Activated naive CD8-positive, alpha-beta T cell treated with anti-CD3 and anti-CD28 coated beads for 36 hours (primary cell): ENCODE results near the gene AXIN1. TPM values are rescaled to one million over a fixed set of nuclear protein-coding genes. Genes with fewer than 3 reads are reported as not detected.
A peak's percentile ranks its signal among the peaks of the same experiment; 100 is the strongest.

Source experiments
- DNase-seq: peaks from one replicate; pipeline ENCODE4 v3.0.0; 2021
- H3K27ac Mint-ChIP-seq: one replicate; pipeline ENCODE4 v1.8.0; 2022; ENCODE audit warnings: mild to moderate bottlenecking, moderate library complexity, mixed read lengths
- H3K27me3 Mint-ChIP-seq: one replicate; pipeline ENCODE4 v1.8.0; 2022; ENCODE audit warnings: mild to moderate bottlenecking, mixed read lengths
- H3K36me3 Mint-ChIP-seq: one replicate; pipeline ENCODE4 v1.8.0; 2021; ENCODE audit warnings: mild to moderate bottlenecking, mixed read lengths
- H3K4me1 Mint-ChIP-seq: one replicate; pipeline ENCODE4 v1.8.0; 2021; ENCODE audit warnings: mixed read lengths
- H3K4me3 Mint-ChIP-seq: one replicate; pipeline ENCODE4 v1.8.0; 2022; ENCODE audit warnings: mild to moderate bottlenecking, moderate library complexity, mixed read lengths
- H3K9me3 Mint-ChIP-seq: one replicate; pipeline ENCODE4 v1.8.0; 2022; ENCODE audit warnings: mixed read lengths
- total RNA-seq, 2 experiments: library from RNA; stranded (reverse); gene quantifications; one replicate each; pipeline ENCODE4 v1.2.3, GENCODE V29; 2021

Gene AXIN1
- total RNA-seq, 2 experiments from 2014 or later: 23.9 to 24.6 TPM

DNA sequence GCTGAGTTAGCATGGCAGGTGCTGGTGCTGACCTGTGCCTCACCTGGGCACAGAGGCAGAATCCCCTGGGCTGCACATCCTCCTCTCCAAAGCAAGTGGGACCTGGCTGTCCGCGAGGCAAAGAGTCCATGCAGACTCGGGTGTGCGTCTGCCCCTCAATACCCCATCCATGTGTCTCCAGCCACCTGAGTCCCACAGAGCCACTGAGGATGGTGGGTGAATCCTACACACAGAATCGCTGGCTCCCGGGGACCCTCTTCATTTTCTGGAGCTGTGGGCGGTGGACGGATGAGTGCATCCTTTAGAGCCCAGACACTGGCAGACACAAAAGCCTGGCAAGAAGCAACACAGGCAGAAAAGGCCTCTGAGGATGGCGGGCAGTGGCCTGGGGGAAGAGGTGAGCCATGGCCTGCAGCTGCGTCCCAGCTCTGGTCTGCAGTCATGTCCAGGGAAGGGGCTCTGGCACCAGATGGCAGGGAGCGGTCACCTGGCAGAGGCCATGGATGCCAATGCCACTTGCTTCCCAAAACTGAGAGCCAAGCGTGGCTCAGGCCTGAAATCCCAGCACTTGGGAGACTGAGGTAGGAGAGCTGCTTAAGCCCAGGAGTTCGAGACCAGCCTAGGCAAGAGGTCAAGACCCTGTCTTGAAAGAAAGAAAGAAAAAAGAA lies 29.9 kb downstream of the AXIN1 start:
- no peaks in the 10 kb centered on the region for H3K9me3 Mint-ChIP-seq
- H3K27ac Mint-ChIP-seq: no peak overlapping the region
- no peak overlapping the region for H3K4me3 Mint-ChIP-seq
- peaks cover 14% of the 10 kb centered on the region for H3K36me3 Mint-ChIP-seq
- H3K27me3 Mint-ChIP-seq: no peaks in the 10 kb centered on the region
- DNase-seq: no peak
- H3K4me1 Mint-ChIP-seq: peaks cover 51% of the 10 kb centered on the region

DNA sequence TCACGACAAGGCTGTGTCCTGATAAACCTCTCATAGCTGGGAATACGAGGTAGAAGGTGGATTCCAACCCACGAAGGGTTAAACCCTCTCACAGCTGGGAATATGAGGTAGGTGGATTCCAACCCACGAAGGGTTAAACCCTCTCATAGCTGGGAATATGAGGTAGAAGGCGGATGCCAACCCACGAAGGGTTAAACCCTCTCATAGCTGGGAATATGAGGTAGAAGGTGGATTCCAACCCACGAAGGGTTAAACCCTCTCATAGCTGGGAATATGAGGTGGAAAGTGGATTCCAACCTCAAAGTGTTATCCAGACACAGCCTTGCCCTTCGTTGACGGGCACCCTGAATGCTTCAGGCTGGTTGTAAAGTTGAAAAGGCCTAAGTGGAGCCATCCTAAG lies 31.0 kb downstream of the AXIN1 start:
- Mint-ChIP-seq H3K4me3 (no peak overlapping the region), H3K4me1 (peaks cover 44% of the 10 kb centered on the region), H3K9me3 (no peaks in the 10 kb centered on the region), H3K36me3 (peaks cover 14% of the 10 kb centered on the region), H3K27ac (no peak overlapping the region), H3K27me3 (no peaks in the 10 kb centered on the region)
- no peak for DNase-seq

DNA sequence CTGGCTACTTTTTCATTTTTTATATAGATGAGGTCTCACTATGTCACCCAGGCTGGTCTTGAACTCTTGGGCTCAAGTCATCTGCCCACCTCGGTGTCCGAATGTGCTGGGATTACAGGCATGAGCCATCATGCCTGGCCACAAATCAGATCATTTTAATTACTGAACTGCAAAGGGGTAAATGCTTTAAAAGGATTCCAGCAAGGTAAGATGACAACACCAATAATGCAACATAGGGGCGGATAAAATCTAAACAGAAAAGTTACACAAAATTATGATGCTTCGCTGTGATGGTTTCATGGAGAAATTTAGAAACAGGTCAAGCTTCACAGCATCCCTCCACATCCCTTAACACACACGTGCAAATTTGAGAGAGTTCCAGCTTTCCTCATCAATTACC lies 32.3 kb downstream of the AXIN1 start:
- peak overlapping the region; percentile 32 for H3K27ac Mint-ChIP-seq

GRCh38 chr16:318628-319027 lies 33.9 kb downstream of the AXIN1 start:
- DNase-seq: no peak
- Mint-ChIP-seq H3K27ac (no peak overlapping the region), H3K36me3 (peaks cover 6% of the 10 kb centered on the region), H3K27me3 (no peaks in the 10 kb centered on the region), H3K4me3 (no peak overlapping the region), H3K9me3 (no peaks in the 10 kb centered on the region), H3K4me1 (peaks cover 29% of the 10 kb centered on the region)

More for the DNA sequence above, 32.3 kb downstream of the AXIN1 start:
- H3K4me3 Mint-ChIP-seq: no peak overlapping the region
- peaks cover 41% of the 10 kb centered on the region for H3K4me1 Mint-ChIP-seq
- no peaks in the 10 kb centered on the region for H3K27me3 Mint-ChIP-seq
- DNase-seq: no peak
- H3K36me3 Mint-ChIP-seq: peaks cover 8% of the 10 kb centered on the region
- H3K9me3 Mint-ChIP-seq: no peaks in the 10 kb centered on the region

DNA sequence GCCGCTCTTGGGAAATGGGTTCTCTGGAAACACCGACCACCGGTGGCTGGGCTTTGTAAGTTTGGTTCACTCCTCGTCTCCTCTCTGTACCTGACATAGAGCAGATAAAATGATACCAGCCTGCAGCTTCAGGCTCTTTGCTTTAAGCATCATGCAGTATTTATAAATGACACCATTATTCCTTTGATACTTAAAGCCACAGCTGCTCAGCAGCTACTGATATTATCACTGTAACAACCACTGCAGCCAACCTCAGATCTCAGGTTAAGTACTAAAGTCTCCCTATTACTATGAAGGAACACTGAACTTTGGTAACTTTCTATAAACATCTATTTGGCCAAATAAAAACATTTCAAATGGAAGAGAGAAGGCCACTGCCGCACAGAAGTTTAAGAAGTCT lies 34.9 kb downstream of the AXIN1 start:
- peaks cover 6% of the 10 kb centered on the region for H3K36me3 Mint-ChIP-seq
- H3K4me3 Mint-ChIP-seq: no peak overlapping the region

GRCh38 chr16:316741-317464 lies 35.6 kb downstream of the AXIN1 start:
- no peaks in the 10 kb centered on the region for H3K27me3 Mint-ChIP-seq
- DNase-seq: no peak
- H3K36me3 Mint-ChIP-seq: peaks cover 6% of the 10 kb centered on the region
- no peaks in the 10 kb centered on the region for H3K9me3 Mint-ChIP-seq
- H3K4me3 Mint-ChIP-seq: no peak overlapping the region
- H3K4me1 Mint-ChIP-seq: peaks cover 27% of the 10 kb centered on the region
- H3K27ac Mint-ChIP-seq: no peak overlapping the region

More for the DNA sequence above, 34.9 kb downstream of the AXIN1 start:
- Mint-ChIP-seq H3K27me3 (no peaks in the 10 kb centered on the region), H3K27ac (no peak overlapping the region), H3K9me3 (no peaks in the 10 kb centered on the region), H3K4me1 (peaks cover 29% of the 10 kb centered on the region)
- no peak for DNase-seq

GRCh38 chr16:314795-315299 lies 37.7 kb downstream of the AXIN1 start:
- Mint-ChIP-seq H3K9me3 (no peaks in the 10 kb centered on the region), H3K4me1 (peaks cover 17% of the 10 kb centered on the region), H3K36me3 (peaks cover 6% of the 10 kb centered on the region), H3K4me3 (no peak overlapping the region), H3K27me3 (no peaks in the 10 kb centered on the region), H3K27ac (no peak overlapping the region)
- no peak for DNase-seq

GRCh38 chr16:314351-314750 lies 38.2 kb downstream of the AXIN1 start:
- Mint-ChIP-seq H3K9me3 (no peaks in the 10 kb centered on the region), H3K27ac (no peak overlapping the region), H3K36me3 (peaks cover 7% of the 10 kb centered on the region), H3K4me1 (peaks cover 17% of the 10 kb centered on the region), H3K27me3 (no peaks in the 10 kb centered on the region), H3K4me3 (no peak overlapping the region)
- no peak for DNase-seq

- no peak for DNase-seq
- Mint-ChIP-seq H3K36me3 (peaks cover 2% of the 10 kb centered on the region), H3K9me3 (no peaks in the 10 kb centered on the region), H3K27ac (no peak overlapping the region), H3K4me3 (no peak overlapping the region), H3K4me1 (peaks cover 13% of the 10 kb centered on the region), H3K27me3 (no peaks in the 10 kb centered on the region)
Measured at GRCh38 chr16:311725-312124, 40.8 kb downstream of the AXIN1 start.

GRCh38 chr16:309476-309875 lies 43.0 kb downstream of the AXIN1 start:
- Mint-ChIP-seq H3K27ac (no peak overlapping the region), H3K36me3 (peaks cover 4% of the 10 kb centered on the region), H3K4me1 (peaks cover 6% of the 10 kb centered on the region), H3K27me3 (no peaks in the 10 kb centered on the region), H3K9me3 (no peaks in the 10 kb centered on the region), H3K4me3 (no peak overlapping the region)
- DNase-seq: no peak

DNA sequence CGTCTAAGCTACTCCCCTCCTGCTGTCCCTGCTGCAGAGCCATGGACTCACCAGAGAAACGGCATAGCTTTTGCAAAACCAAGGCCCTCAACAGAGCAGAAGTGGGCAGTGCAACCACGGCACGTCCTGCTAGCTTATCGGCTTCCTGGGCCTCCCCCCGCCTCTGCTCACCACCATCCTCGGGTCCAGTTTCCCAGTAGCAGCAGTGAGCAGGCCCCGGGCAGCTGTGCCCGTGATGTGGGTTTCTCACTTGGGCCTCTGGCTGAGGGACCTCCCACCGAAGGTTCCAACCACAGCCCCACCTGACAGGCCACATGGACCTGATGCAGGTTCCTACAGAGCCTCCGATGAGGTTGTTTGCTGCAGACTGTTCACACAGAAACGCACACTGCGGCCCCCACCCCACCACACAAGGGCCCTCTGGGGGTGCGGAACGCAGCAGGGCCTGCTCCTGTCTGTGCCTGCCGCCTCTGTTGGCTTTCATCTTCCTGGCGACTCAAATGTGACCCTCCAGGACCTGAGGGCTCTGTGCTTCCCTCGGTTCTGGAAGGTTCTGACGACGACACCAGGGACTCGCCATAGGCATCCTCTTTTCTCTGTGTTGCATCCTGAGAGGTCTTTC lies 44.7 kb downstream of the AXIN1 start:
- no peak for DNase-seq
- Mint-ChIP-seq H3K9me3 (no peaks in the 10 kb centered on the region), H3K27me3 (no peaks in the 10 kb centered on the region), H3K27ac (no peak overlapping the region), H3K36me3 (peaks cover 4% of the 10 kb centered on the region), H3K4me1 (peaks cover 6% of the 10 kb centered on the region), H3K4me3 (no peak overlapping the region)

DNA sequence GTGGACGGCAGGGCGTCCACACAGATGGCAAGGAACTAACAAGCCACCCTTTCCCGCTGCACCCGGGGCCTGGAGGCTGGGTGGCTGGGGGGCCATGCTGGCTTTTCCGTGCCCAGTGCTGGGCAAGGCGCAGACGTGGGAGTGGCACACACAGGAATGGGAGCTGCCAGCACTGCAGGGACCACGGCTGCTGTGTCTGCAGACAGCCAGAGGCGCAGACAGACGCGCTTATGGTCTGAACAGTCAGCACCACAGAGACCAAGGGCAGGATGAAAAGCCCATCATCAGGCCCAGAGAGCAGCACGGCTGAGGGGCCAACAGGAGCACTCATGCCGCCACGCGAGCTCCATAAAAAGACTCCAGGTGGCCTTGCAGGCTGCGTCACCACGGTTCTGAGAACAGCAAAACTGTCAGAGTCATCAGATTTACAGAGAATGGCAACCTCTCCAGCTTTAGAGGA lies 45.6 kb downstream of the AXIN1 start:
- Mint-ChIP-seq H3K4me1 (peaks cover 6% of the 10 kb centered on the region), H3K27me3 (no peaks in the 10 kb centered on the region)

DNA sequence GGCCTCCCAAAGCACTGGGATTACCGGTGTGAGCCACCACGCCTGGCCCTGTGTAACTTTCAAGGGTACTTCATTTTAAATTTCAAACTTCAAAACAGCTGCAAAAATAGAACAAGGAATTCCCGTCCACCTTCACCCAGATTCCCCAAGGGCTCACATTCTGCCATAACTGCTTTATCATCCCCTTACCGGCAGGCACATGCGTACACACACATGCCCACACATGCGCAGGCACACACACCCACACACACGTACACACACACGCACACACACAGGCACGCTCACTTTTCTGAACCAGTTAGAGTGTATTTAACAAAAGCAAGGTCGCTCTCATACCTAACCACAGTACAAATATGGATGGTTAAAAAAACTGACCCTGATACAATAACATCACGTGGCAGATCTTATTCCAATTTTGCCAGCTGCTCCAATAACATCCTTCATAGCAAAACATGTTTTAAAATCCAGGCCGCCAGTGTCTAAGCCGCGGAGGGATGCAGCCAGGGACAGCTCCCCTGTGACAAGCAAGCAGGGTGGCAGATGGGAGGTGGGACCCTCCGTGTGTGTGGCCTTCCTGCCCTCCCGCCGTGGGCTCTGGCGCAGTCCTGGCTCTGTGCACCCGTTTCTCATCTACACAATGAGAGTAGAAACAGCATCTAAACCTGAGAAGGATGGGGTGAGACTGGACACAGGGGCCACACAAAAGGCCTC lies 46.5 kb downstream of the AXIN1 start:
- no peak overlapping the region for H3K4me3 Mint-ChIP-seq
- peak overlapping the region; percentile 29 for H3K27ac Mint-ChIP-seq
- DNase-seq: no peak
- H3K9me3 Mint-ChIP-seq: no peaks in the 10 kb centered on the region
- H3K4me1 Mint-ChIP-seq: peaks cover 6% of the 10 kb centered on the region
- H3K27me3 Mint-ChIP-seq: no peaks in the 10 kb centered on the region
- H3K36me3 Mint-ChIP-seq: peaks cover 4% of the 10 kb centered on the region

More for the DNA sequence above, 45.6 kb downstream of the AXIN1 start:
- no peak overlapping the region for H3K4me3 Mint-ChIP-seq
- H3K36me3 Mint-ChIP-seq: peaks cover 4% of the 10 kb centered on the region
- H3K9me3 Mint-ChIP-seq: no peaks in the 10 kb centered on the region
- H3K27ac Mint-ChIP-seq: peak overlapping the region; percentile 20
- DNase-seq: no peak

GRCh38 chr16:303760-304505 lies 48.6 kb downstream of the AXIN1 start:
- no peak overlapping the region for H3K4me3 Mint-ChIP-seq
- H3K9me3 Mint-ChIP-seq: no peaks in the 10 kb centered on the region
- peaks cover 1% of the 10 kb centered on the region for H3K36me3 Mint-ChIP-seq
- peaks cover 1% of the 10 kb centered on the region for H3K4me1 Mint-ChIP-seq
- H3K27ac Mint-ChIP-seq: no peak overlapping the region
- H3K27me3 Mint-ChIP-seq: no peaks in the 10 kb centered on the region
- no peak for DNase-seq
